Activated T-cell treated with anti-CD3 and anti-CD28 coated beads, Interleukin-2, amount 50 U/mL, for 1 hour (primary cell): Measurements from ENCODE around the gene ANTXR1.
"Not testable (repeated sequence)": the region's sequence is repeated elsewhere in the genome, so short reads cannot be mapped to it uniquely, and the experiment has no call there.

Experiments used
- DNase-seq: peaks from one replicate; pipeline ENCODE4 v3.0.0-alpha.2; 2020

ANTXR1 gene

DNA sequence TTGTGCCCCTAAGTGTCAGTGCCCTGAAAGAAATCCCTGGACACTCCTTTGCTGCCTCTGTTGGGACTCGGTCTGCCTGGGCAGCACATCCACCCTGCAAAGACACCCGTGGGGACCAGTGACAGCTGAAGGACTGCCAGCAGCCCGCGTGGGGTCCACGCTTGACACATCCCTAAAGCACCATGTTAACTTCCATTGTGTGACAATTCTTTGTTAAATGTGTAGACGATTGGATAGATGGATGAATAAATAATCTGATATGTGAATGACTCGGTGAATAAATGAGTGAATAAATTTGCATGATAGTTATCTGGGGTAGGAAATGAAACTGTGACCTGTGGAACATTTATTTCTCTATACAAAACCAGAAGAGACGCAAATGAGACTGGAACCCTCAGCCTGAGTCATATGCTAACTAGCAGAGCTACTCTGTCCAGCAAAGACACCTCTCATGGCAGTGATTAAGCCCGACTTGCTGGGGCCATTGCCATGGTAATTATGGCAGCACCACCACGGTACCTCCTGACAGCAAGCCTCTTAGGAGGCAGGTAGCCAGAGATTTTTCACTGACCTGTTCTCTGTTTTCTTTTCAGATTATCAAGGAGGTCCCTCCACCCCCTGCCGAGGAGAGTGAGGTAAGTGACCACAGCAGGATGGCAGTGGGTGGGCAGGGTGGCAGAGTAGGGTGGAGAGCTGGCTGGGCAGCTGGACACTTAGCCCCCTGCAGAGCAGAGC, 156.8 kb downstream of the ANTXR1 start:
- DNase-seq = no peak

- DNase-seq = no peak
Observed at GRCh38 chr2:69170661-69171060, 157.7 kb downstream of the ANTXR1 start.

DNA sequence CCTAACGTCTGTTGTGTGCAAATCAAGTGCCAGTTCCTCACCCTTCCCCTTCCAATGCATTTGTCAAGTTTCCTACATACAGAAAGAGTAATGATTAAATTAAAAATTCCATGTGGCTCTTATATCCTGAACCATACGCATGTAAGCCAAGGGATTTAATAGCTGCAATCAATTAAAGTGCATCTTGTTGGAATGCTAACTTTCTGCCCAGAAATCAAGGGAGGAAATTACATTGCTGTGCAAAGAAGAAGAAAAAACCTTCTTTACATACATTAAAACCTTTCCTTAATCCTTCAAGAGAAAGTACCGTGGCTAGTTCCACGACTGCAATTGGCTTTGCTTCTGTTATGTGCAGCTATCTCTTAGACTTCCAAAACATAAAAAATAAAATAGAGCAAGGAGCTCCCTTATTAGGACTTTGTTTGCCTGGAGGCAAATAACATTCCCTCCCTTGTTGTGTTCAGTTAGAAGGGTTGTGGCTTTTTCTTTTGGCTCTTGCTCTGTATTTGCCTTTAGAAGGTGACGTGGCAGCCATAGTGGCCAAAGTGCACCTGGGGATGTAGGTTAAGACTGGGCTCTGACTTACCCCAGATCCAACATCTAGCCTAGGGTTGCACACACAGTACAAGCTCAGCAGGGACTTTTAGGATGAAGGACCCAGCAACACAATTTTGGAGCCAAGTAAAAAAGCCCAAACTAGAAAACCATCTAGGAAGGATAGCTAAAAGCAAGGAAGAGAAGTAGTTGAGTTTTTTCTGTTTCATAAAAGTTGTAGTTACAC, 158.3 kb downstream of the ANTXR1 start:
- DNase-seq = no peak

DNA sequence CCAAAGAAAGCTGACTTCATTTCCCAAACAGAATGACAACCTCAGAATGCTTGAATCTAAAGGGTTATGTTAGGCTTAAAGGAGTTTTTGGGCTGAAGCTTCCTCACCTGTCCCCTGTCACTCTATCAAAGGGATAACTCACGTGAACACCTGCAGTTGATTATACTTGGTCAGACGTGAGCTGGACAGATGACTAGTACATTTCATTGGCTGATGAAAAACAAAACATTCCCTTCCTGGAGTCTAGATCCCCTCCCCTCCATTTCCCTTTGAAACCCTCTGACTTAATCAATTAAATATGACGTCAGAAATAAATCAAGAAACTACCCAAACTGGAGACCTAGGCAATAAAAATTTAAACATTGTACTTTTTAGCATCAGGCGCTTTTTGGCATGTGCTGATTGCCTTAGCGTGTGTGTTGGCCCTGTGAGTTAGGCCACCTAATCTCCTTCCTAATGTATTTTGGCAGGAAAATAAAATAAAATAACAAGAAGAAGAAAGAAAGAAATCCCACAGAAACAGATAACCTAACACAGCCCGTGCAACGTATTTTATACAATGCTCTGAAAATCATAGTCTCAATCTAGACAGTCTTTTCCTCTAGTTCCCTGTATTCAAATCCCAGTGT, 159.0 kb downstream of the ANTXR1 start:
- no peak for DNase-seq

GRCh38 chr2:69173706-69174105, 160.7 kb downstream of the ANTXR1 start:
- DNase-seq = no peak

- not testable (repeated sequence) for DNase-seq
Observed at GRCh38 chr2:69174211-69174610, 161.2 kb downstream of the ANTXR1 start.

DNA sequence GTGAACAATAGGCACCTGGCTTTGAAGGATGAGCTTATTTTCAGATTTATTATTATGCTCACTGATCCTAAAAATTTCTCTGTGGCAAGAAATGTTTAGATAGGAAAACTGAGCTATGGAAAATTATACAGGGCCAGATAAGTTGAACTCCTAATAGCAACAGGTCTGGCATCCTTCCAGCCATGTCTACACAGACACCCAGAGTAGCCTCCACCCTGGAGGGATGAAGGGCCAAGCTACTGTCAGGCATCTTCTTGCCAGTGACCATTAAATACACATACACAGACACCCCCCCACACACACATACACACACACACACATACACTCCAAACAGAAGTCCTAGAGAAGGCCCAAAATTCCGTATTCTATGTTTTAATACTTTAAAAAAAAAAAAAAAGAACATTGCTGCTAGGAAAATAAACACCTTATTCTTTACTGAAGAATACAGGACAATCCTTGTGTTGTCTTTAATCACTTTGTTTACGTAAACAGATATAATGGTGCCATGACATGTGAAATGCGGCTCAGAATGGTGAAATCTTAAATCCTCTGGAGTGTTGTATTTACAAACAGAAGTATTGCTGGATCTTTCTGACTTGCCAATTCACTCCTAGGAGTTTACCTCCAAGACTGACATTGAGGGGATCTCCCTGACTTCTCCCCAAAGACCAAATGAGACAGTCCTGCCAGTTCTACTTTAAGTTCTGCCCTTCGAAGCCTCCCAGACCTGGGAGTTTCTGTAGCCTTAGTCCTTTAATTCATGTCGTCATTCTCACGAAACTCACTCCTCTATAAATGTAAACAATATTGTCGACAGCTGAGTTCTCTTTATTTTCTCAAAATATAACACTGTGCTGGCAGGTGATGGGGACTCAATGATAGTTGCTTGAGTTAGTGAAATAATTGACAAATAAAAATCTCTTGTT, 163.1 kb downstream of the ANTXR1 start:
- no peak for DNase-seq

- DNase-seq = no peak
Observed at GRCh38 chr2:69177063-69177771, 164.2 kb downstream of the ANTXR1 start.

- DNase-seq = no peak
Observed at GRCh38 chr2:69177785-69178636, 165.0 kb downstream of the ANTXR1 start.

GRCh38 chr2:69178756-69179155, 165.8 kb downstream of the ANTXR1 start:
- DNase-seq = no peak

DNA sequence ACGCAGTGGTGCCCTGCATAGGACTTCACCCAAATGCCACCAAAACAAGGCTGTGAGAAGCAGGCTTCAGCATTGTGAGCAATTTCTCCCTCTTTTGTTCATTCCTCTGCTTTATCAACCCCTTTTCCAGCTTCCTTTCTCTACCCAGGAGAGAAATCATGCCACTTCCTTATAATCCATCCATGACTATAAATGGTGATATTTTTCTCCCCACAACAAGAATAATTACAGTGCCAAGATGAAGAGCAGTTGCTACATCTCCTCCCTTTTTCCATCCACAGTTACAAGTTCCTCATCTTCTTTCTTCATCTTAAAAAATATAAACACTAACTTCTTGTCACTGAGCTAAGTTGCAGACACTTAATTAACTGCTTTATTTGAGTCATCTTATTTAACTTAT, 167.2 kb downstream of the ANTXR1 start:
- DNase-seq = no peak

DNA sequence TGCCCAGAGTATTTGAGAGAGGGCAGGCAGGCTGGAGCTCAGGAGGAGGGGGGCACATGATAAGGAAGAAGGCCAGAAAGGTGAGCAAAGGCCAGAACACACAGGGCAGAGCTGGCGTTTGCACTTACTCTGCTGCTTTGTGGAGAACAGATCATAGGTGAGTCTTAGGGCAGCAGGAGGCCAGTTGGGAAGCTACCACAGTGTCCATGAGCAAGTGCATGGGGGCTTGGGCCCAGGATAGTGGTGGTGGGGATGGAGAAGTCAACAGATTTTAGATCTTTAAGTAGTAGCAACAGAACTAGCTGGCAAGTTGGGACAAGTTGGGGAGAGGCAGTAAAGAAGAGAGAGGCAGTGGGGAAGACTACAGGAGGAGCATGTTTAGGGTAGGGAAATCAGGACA, 168.0 kb downstream of the ANTXR1 start:
- no peak for DNase-seq

- no peak for DNase-seq
Observed at GRCh38 chr2:69181806-69182427, 168.9 kb downstream of the ANTXR1 start.

DNA sequence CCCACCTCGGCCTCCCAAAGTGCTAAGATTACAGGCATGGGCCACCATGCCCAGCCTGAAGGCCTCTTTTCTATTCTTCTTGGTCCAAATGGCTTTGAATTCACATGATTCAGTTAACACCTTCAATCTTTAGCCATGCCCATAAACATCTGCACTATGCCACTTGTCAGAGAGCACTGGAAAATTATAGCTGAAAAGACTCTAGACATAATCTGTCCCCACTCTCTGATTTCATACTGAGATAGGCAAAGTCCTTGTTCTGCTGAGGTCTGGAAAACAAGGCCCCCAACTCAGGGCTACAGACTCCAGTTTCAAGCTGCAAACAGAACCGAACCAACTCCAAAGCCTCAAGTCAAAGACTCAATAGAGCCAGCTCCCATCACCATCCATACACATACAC, 170.7 kb downstream of the ANTXR1 start:
- DNase-seq = no peak

DNA sequence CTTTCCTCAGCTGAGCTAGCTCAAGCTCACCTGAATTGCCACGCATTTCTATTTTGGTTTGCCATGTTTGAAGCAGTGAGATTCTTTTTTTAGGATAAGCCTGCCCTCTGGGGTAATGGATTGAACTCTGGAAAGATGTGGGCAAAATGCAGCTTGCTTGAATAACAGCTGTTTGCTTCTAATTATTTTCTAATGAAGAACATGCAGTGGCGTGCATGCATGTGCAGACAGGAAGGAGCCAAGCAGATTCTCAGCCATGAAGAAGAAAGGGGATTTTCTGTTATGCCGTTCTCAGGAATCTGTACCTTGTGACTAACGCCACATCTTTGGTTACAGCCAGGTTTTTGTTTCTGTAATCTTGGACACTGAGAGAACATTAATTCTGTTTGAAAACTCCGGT, 171.2 kb downstream of the ANTXR1 start:
- DNase-seq = no peak

DNA sequence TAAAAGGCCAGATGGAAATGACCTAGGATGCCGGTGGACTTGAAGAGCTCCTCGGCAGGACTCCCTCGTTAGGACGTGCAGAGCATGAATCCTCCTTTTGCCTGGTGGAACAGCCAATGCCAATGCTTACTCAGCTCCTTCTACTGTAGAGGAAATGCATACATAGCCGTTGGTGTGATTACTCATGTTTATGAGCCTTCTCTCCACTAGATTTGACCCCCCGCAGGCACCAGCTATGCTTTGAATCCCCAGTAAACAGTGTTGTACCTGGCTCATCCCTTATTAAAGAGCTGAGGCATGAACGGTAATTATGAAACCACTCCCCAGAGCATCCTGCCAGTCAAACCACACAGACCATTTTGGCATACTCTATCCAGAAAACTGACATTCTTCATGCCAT, 172.8 kb downstream of the ANTXR1 start:
- DNase-seq = no peak

- DNase-seq = no peak
Observed at GRCh38 chr2:69186614-69187013, 173.6 kb downstream of the ANTXR1 start.

DNA sequence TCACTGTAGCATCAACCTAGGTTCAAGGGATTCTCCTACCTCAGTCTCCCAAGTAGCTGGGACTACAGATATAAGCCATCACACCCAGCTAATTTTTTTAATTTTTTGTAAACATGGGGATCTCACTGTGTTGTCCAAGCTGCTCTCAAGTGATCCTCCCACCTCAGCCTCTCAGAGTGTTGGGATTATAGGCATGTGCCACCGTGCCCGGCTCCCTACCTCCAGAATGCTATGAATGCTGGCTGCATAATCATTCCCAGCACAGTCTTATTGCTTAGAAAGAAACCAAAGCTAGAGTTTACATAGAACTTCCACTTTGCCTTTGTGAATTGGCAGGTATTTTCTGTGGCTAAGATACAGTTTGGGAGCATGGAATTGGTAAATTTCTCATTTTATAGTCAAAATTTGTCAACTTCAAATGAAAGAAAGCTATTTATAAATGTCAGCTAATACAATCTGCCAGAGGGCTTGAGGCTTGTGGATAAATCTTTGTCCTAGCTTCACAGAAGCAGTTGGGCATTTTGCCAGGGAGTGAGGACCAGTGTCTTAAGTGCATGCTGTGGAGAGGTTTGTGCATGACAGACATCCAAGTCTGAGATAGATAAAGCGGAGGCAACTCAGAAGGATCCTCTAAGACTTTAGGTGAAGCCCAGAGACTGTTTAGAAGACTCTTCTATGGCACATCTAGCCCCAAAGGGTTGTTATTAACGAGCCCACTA, 175.4 kb downstream of the ANTXR1 start:
- DNase-seq = no peak

GRCh38 chr2:69190743-69191404, 177.9 kb downstream of the ANTXR1 start:
- no peak for DNase-seq
